Activated CD4-positive, alpha-beta T cell treated with anti-CD3 and anti-CD28 coated beads for 48 hours (primary cell): ENCODE data around the gene NTN5.

Source experiments
- DNase-seq: peaks from one replicate; pipeline ENCODE4 v3.0.0-alpha.2; 2020

Gene NTN5

GRCh38 chr19:48611872-48612271 lies 60.9 kb downstream of the NTN5 start:
- DNase-seq, result no peak
